ENCODE measurements around the gene ZNF627.
"Not testable (repeated sequence)": the region's sequence is repeated elsewhere in the genome, so short reads cannot be mapped to it uniquely, and the experiment has no call there.

ZNF627 gene

DNA sequence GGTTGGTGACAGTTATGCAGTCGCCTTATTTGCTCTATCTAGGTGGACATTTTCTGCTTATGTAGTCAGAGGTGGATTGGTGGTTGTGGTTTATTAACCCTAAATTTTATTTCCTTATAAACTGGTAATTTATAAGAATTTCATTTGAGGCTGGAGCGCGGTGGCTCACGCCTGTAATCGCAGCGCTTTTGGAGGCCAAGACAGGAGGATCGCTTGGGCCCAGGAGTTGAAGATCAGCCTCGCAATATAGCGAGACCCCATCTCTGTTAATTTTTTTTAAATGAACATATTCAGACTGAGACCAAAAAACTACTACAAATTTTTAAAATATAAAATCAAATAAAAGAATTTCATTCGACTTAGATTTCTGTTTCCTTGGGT is 810 bp downstream of the ZNF627 start:
- POLR2A ChIA-PET = no interaction called here
- CTCF ChIA-PET = interaction anchor here (0.9 kb wide), 1 partner anchor 102 kb away, joined by 3 read pairs; no protein-coding TSS in a partner anchor
- TF ChIP-seq, protein P1, sequence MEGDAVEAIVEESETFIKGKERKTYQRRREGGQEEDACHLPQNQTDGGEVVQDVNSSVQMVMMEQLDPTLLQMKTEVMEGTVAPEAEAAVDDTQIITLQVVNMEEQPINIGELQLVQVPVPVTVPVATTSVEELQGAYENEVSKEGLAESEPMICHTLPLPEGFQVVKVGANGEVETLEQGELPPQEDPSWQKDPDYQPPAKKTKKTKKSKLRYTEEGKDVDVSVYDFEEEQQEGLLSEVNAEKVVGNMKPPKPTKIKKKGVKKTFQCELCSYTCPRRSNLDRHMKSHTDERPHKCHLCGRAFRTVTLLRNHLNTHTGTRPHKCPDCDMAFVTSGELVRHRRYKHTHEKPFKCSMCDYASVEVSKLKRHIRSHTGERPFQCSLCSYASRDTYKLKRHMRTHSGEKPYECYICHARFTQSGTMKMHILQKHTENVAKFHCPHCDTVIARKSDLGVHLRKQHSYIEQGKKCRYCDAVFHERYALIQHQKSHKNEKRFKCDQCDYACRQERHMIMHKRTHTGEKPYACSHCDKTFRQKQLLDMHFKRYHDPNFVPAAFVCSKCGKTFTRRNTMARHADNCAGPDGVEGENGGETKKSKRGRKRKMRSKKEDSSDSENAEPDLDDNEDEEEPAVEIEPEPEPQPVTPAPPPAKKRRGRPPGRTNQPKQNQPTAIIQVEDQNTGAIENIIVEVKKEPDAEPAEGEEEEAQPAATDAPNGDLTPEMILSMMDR (IDR thresholded peaks at IDR 0.05; ENCODE audit: control extremely low read depth, extremely low read depth, low read depth, missing control alignments) = no peak
- DNase-seq (ENCODE audit: extremely low spot score) = no peak

DNA sequence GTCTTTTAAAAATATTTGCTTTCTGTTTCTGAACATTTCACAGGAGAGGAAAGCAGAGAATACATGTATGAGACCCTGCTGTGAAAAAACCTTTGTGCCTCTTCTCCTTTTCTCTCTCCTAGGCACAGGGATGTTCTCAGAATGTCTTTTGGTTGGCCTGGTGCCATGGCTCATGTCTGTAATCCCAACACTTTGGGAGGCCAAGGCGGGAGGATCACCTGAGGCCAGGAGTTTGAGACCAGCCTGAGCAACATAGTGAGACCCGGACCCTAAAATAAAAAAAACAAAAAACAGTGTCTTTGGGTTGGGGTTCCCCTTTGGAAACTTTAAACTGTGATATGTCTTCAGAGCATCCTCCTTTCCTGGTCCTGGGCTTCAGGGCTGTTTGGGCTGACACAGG is 1.5 kb downstream of the ZNF627 start:
- DNase-seq (ENCODE audit: extremely low spot score) = no peak
- CTCF ChIA-PET = no interaction called here
- TF ChIP-seq, protein P1 (IDR thresholded peaks at IDR 0.05; ENCODE audit: control extremely low read depth, extremely low read depth, low read depth, missing control alignments) = no peak
- POLR2A ChIA-PET = no interaction called here

DNA sequence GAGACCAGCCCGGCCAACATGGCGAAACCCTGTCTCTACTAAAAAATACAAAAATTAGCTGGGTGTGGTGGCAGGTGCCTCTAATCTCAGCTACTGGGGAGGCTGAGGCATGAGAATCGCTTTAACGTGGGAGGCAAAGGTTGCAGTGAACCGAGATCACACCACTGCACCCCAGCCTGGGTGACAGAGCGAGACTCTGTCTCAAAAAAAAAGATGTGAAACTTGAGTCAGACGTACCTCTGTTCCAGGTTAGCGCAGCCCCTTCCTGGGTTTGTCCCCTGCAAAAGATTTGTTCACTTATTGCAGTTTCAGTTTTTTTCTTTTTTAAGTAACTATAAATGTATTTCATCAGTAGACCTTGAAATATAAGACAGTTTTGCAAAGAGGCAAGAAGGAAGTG is 2.4 kb downstream of the ZNF627 start:
- DNase-seq (ENCODE audit: extremely low spot score); POLR2A ChIA-PET: not testable (repeated sequence)
- CTCF ChIA-PET = interaction anchor here (1.3 kb wide), 1 partner anchor 11 kb away, joined by 3 read pairs; no protein-coding TSS in a partner anchor

DNA sequence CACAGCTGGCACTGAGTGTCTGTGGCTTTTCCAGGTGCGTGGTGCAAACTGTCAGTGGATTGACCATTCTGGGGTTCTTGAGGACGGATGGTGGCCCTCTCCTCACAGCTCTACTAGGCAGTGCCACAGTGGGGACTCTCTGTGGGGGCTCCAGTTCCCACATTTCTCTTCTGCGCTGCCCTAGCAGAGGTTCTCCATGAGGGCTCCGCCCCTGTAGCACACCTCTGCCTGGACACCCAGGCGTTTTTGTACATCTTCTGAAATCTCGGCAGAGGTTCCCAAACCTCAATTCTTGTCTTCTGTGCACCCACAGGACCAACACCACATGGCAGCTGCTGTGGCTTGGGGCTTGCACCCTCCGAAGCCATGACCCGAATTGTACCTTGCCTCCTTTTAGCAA is 9.2 kb downstream of the ZNF627 start:
- CTCF ChIA-PET = no interaction called here
- POLR2A ChIA-PET = no interaction called here
- no peak for DNase-seq (ENCODE audit: extremely low spot score)
- TF ChIP-seq, protein P1 (IDR thresholded peaks at IDR 0.05; ENCODE audit: control extremely low read depth, extremely low read depth, low read depth, missing control alignments) = no peak

DNA sequence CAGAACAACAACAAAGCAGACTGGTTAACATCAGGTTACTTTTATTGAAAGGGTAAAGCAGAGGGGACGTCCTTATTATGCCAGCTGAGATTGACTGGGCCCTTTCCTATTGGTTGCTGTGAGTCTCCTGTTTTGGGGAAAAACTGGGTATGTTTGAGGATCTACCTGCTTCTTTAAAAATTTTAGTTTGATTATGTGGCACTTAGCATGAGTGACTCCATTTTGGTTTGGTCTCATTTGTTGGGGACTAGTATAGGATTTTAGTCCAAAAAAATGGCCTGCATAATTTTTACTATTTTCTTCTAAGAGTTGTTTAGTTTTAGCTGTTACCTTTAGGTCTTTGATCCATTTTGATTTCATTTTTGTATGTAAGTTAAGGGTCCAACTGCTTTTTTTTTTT is 14.4 kb downstream of the ZNF627 start:
- TF ChIP-seq, protein P1 (IDR thresholded peaks at IDR 0.05; ENCODE audit: control extremely low read depth, extremely low read depth, low read depth, missing control alignments) = no peak
- ChIA-PET POLR2A (no interaction called here), CTCF (no interaction called here)
- no peak for DNase-seq (ENCODE audit: extremely low spot score)

DNA sequence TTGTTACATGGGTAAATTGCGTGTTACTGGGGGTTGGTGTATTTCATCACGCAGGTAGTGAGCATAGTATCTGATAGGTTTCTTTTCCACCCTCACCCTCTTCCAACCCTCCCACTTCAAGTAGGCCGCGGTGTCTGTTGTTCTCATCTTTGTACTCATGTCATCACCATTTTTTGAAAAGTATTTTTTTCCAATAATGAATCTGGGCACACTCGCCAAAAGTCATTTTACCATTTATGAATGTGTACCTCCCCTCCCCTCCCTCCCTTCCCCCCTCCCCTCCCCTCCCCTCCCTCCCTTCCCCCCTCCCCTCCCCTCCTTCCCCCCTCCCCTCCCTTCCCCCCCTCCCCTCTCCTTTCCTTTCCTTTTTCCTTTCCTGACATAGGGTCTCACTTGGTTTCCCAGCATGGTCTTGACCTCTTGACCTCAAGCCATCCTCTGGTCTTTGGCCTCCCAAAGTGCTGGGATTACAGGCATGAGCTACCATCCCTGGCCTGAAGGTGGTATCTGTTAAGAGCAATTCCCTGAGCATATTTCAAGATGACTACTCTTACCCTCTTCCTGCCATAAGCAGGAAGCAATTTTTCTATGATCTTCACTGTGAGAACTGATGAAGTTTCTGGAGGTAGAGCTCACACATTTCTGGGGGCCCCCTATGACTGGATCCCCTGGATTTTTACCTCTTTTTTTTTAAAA is 15.7 kb downstream of the ZNF627 start:
- ChIA-PET POLR2A (interaction anchor here (0.5 kb wide), 1 partner anchor 677 kb away, joined by 5 read pairs; no protein-coding TSS in a partner anchor), CTCF (interaction anchor here (0.7 kb wide), 1 partner anchor 10 kb away, joined by 3 read pairs; no protein-coding TSS in a partner anchor)
- no peak for DNase-seq (ENCODE audit: extremely low spot score)
- TF ChIP-seq, protein P1 (IDR thresholded peaks at IDR 0.05; ENCODE audit: control extremely low read depth, extremely low read depth, low read depth, missing control alignments) = no peak

DNA sequence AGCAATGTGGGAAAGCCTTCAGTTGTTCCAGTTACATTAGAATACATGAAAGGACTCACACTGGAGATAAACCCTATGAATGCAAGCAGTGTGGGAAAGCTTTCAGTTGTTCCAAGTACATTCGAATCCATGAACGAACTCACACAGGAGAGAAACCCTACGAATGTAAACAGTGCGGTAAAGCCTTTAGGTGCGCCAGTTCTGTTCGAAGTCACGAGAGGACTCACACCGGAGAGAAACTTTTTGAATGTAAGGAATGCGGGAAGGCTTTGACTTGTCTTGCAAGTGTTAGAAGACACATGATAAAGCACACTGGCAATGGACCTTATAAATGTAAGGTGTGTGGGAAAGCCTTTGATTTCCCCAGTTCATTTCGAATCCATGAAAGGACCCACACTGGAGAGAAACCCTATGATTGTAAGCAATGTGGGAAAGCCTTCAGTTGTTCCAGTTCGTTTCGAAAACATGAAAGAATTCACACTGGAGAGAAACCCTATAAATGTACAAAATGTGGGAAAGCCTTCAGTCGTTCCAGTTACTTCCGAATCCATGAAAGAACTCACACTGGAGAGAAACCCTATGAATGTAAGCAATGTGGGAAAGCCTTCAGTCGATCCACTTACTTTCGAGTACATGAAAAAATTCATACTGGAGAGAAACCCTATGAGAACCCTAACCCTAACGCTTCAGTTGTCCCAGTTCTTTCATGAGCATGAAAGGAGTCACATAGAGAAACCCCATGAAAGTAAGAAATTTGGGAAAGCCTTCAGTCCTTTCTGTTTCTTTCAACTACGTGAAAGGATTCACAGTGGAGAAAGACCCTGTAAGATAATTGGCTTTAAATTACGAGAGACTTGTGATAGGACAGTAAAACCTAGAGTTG is 20.1 kb downstream of the ZNF627 start:
- CTCF ChIA-PET = no interaction called here

More for the DNA sequence above, 20.1 kb downstream of the ZNF627 start:
- POLR2A ChIA-PET = no interaction called here
- DNase-seq (ENCODE audit: extremely low spot score) = no peak
- TF ChIP-seq, protein P1 (IDR thresholded peaks at IDR 0.05; ENCODE audit: control extremely low read depth, extremely low read depth, low read depth, missing control alignments) = no peak

All from GM10248 (cell line).